Thoracic aorta (tissue), 2 donors: ENCODE results near the gene TBC1D2. TPM values are rescaled to one million over a fixed set of nuclear protein-coding genes. Genes with fewer than 3 reads are reported as not detected.

Experiments
- ATAC-seq: fragments of 150-250 bp; one replicate; pipeline ENCODE4 v1.8.0; 2017; ENCODE audit warnings: low read depth; ENCODE audit not compliant: insufficient number of reproducible peaks, low FRiP score
- DNase-seq: peaks from one replicate; pipeline ENCODE4 v3.0.0-alpha.2; 2020; ENCODE audit warnings: low spot score
- H3K27ac ChIP-seq, 2 donors: fragments of 200-600 bp; sonication (generic); 1 replicate in 1 of 2; 2 replicates in 1 of 2; pipeline ENCODE4 v1.5.1; 2016; ENCODE audit warnings: mild to moderate bottlenecking in 2 of 2, moderate library complexity in 2 of 2
- H3K27me3 ChIP-seq: fragments of 200-600 bp; sonication (generic); replicated peaks from 2 replicates; pipeline ENCODE4 v1.6.0; 2016; ENCODE audit warnings: mild to moderate bottlenecking; ENCODE audit not compliant: insufficient read depth
- H3K36me3 ChIP-seq: fragments of 200-600 bp; sonication (generic); one replicate; pipeline ENCODE4 v1.5.1; 2016
- H3K4me1 ChIP-seq, 2 donors: fragments of 200-600 bp; sonication (generic); 1 replicate in 1 of 2; 2 replicates in 1 of 2; pipeline versions ENCODE4 v1.5.1 to v1.6.0; 2016; ENCODE audit warnings: low read depth in 2 of 2, mild to moderate bottlenecking in 1 of 2; ENCODE audit not compliant: control insufficient read depth in 1 of 2
- H3K4me3 ChIP-seq: fragments of 200-600 bp; sonication (generic); 2 replicates; pipeline ENCODE4 v1.5.1; 2016; ENCODE audit warnings: mild to moderate bottlenecking
- H3K9me3 ChIP-seq: fragments of 200-600 bp; sonication (generic); 2 replicates; pipeline ENCODE4 v1.5.1; 2016
- CTCF ChIP-seq: fragments of 200-600 bp; sonication (generic); IDR thresholded peaks from one replicate; pipeline ENCODE4 v1.5.1; 2019; ENCODE audit warnings: antibody characterized with exemption
- total RNA-seq, 2 donors: library from RNA; depleted of rRNA; stranded (reverse); fragments of >200 nt; gene quantifications; one replicate each; pipeline versions ENCODE4 v1.1.0 to v1.2.3, GENCODE V29; 2016

Gene TBC1D2
- total RNA-seq, 2 donors from 2014 or later, result 22.3 to 23.7 TPM

GRCh38 chr9:98263482-98264357, 8.3 kb upstream of the TBC1D2 start:
- DNase-seq (peak; percentile 33), ATAC-seq (no peak)
- Histone ChIP-seq H3K36me3 (no peaks in the 10 kb centered on the region), H3K4me3 (no peak overlapping the region), H3K27me3 (no peaks in the 10 kb centered on the region), H3K27ac (no peak overlapping the region), H3K9me3 (no peaks in the 10 kb centered on the region), H3K4me1 (no peaks in the 10 kb centered on the region)
- TF ChIP-seq CTCF, result peak; percentile 78

- DNase-seq, result no peak
- no peak overlapping the region for H3K27ac ChIP-seq
- H3K4me1 ChIP-seq, result no peaks in the 10 kb centered on the region
- no peaks in the 10 kb centered on the region for H3K36me3 ChIP-seq
- no peak for TF ChIP-seq CTCF
- ATAC-seq, result no peak
- no peaks in the 10 kb centered on the region for H3K27me3 ChIP-seq
- H3K4me3 ChIP-seq, result no peak overlapping the region
- no peaks in the 10 kb centered on the region for H3K9me3 ChIP-seq
Measured at GRCh38 chr9:98263080-98263479, 7.6 kb upstream of the TBC1D2 start.

- no peak overlapping the region for H3K27ac ChIP-seq
- no peak for DNase-seq
Measured at GRCh38 chr9:98262056-98262455, 6.6 kb upstream of the TBC1D2 start.

GRCh38 chr9:98260635-98261034, 5.2 kb upstream of the TBC1D2 start:
- TF ChIP-seq CTCF, result no peak
- DNase-seq (no peak), ATAC-seq (no peak)
- H3K4me1 ChIP-seq, result peaks cover 0 to 7% of the 10 kb centered on the region in 2 donors
- no peaks in the 10 kb centered on the region for H3K36me3 ChIP-seq
- H3K4me3 ChIP-seq, result no peak overlapping the region
- H3K27ac ChIP-seq, result no peak overlapping the region
- no peaks in the 10 kb centered on the region for H3K9me3 ChIP-seq
- no peaks in the 10 kb centered on the region for H3K27me3 ChIP-seq

More at GRCh38 chr9:98262056-98262455, 6.6 kb upstream of the TBC1D2 start:
- no peaks in the 10 kb centered on the region for H3K27me3 ChIP-seq
- TF ChIP-seq CTCF, result no peak
- no peaks in the 10 kb centered on the region for H3K36me3 ChIP-seq
- H3K9me3 ChIP-seq, result no peaks in the 10 kb centered on the region
- ATAC-seq, result no peak
- H3K4me3 ChIP-seq, result no peak overlapping the region
- peaks cover 0 to 1% of the 10 kb centered on the region in 2 donors for H3K4me1 ChIP-seq

- H3K36me3 ChIP-seq, result no peaks in the 10 kb centered on the region
- H3K9me3 ChIP-seq, result no peaks in the 10 kb centered on the region
- ATAC-seq (no peak), DNase-seq (no peak)
- H3K4me1 ChIP-seq, result peaks cover 0 to 10% of the 10 kb centered on the region in 2 donors
- no peaks in the 10 kb centered on the region for H3K27me3 ChIP-seq
- no peak for TF ChIP-seq CTCF
- H3K27ac ChIP-seq, result no peak overlapping the region
- no peak overlapping the region for H3K4me3 ChIP-seq
Measured at GRCh38 chr9:98259791-98260190, 4.3 kb upstream of the TBC1D2 start.
